ENCODE data around the gene IFNB1. TPM values are rescaled to one million over a fixed set of nuclear protein-coding genes. Genes with fewer than 3 reads are reported as not detected.
A peak's percentile ranks its signal among the peaks of the same experiment; 100 is the strongest.

The IFNB1 gene
- total RNA-seq, 2 experiments from 2014 or later = not detected

DNA sequence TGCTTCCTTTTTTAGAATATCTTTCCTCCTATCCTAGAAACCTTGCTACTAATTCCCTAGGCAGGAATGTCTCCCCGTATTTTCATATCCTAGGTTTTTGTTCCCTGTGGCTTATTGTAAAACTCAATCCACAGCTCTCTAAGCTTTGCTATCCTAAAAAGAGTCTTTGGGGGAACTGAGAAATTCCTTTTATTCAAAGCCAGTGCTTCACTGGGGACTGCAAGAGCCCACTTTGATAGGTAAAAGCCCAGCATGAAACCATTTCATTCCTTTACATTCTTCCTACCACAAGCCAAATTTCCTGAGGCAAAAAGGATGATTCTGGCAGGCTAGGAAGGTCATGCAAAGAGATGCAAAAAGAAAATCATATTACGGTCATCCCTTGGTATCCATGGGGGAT lies 40.5 kb downstream of the IFNB1 start:
- no peak for TF ChIP-seq CTCF (IDR thresholded peaks at IDR 0.05)

DNA sequence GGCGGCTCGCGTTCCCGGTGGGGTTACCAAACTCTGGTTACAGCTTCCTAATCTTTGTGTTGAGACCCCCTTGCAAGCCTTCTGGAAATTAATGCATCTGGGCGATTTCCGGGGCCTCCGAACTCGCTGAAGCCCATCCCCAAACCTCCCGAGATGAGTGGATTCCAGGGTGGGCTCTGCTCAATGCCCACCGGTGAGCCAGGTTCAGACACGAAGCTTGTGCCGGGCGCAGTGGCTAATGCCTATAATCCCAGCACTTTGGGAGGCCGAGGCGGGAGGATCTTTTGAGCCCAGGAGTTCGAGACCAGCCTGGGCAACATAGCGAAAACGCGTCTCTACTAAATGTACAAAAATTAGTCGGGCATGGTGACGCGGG lies 45.9 kb downstream of the IFNB1 start:
- ATAC-seq (ENCODE audit: poor library complexity) (no peak), DNase-seq (no peak)
- Mint-ChIP-seq H3K27me3 (no peaks in the 10 kb centered on the region), H3K27ac (no peak overlapping the region), H3K9me3 (no peaks in the 10 kb centered on the region), H3K4me3 (peak overlapping the region; percentile 83), H3K4me1 (ENCODE audit: low read depth) (peaks cover 29% of the 10 kb centered on the region), H3K36me3 (ENCODE audit: low read depth) (peaks cover 11% of the 10 kb centered on the region)
- no peaks in the 10 kb centered on the region for H3K9me3 ChIP-seq (ENCODE audit: control insufficient read depth in 1 of 2, insufficient read depth in 1 of 2, low read length in 2 of 2)
- H3K36me3 ChIP-seq (ENCODE audit: insufficient read depth, low read length) = peaks cover 9% of the 10 kb centered on the region
- peak overlapping the region; percentile 58 to 66 for H3K27ac ChIP-seq (ENCODE audit: low read depth in 1 of 2, low read length in 2 of 2)
- H3K4me1 ChIP-seq (ENCODE audit: insufficient read depth, low read length) = peaks cover 28% of the 10 kb centered on the region
- peak overlapping the region; percentile 63 for H3K4me3 ChIP-seq (ENCODE audit: low read length)
- ChIA-PET CTCF (interaction anchor here (1.0 kb wide), 1 partner anchor 47 kb away, joined by 3 read pairs; no protein-coding TSS in a partner anchor), POLR2A (interaction anchor here (1.0 to 2.3 kb wide), 9 partner anchors 8 to 410 kb away, joined by 3 to 18 read pairs (median 6); partner anchors contain the start of genes FOCAD and MLLT3)
- no peak for TF ChIP-seq CTCF (IDR thresholded peaks at IDR 0.05)
- intact Hi-C loops (cut with DNase I, micrococcal nuclease) = loop anchor here in 1 of 2 experiments (1.0 to 5.0 kb wide), 2 partner anchors 29 to 66 kb away; no protein-coding TSS in a partner anchor
- no peaks in the 10 kb centered on the region for H3K27me3 ChIP-seq (ENCODE audit: control insufficient read depth in 1 of 2, insufficient read depth in 2 of 2, low read length in 2 of 2)

More for the DNA sequence above, 40.5 kb downstream of the IFNB1 start:
- H3K36me3 Mint-ChIP-seq (ENCODE audit: low read depth) = no peaks in the 10 kb centered on the region
- Histone ChIP-seq H3K27ac (ENCODE audit: low read depth in 1 of 2, low read length in 2 of 2) (no peak overlapping the region), H3K4me1 (ENCODE audit: insufficient read depth, low read length) (peaks cover 13% of the 10 kb centered on the region), H3K9me3 (ENCODE audit: control insufficient read depth in 1 of 2, insufficient read depth in 1 of 2, low read length in 2 of 2) (no peaks in the 10 kb centered on the region), H3K27me3 (ENCODE audit: control insufficient read depth in 1 of 2, insufficient read depth in 2 of 2, low read length in 2 of 2) (no peaks in the 10 kb centered on the region), H3K4me3 (ENCODE audit: low read length) (no peak overlapping the region), H3K36me3 (ENCODE audit: insufficient read depth, low read length) (no peaks in the 10 kb centered on the region)
- intact Hi-C loops (cut with DNase I, micrococcal nuclease) = no loop called here
- no peak overlapping the region for H3K27ac Mint-ChIP-seq
- H3K4me3 Mint-ChIP-seq = no peak overlapping the region
- ChIA-PET CTCF (no interaction called here), POLR2A (no interaction called here)
- ATAC-seq (ENCODE audit: poor library complexity) (no peak), DNase-seq (no peak)
- no peaks in the 10 kb centered on the region for H3K9me3 Mint-ChIP-seq
- peaks cover 22% of the 10 kb centered on the region for H3K4me1 Mint-ChIP-seq (ENCODE audit: low read depth)
- no peaks in the 10 kb centered on the region for H3K27me3 Mint-ChIP-seq

- Histone ChIP-seq H3K9me3 (ENCODE audit: control insufficient read depth in 1 of 2, insufficient read depth in 1 of 2, low read length in 2 of 2) (no peaks in the 10 kb centered on the region), H3K27me3 (ENCODE audit: control insufficient read depth in 1 of 2, insufficient read depth in 2 of 2, low read length in 2 of 2) (no peaks in the 10 kb centered on the region), H3K4me1 (ENCODE audit: insufficient read depth, low read length) (peaks cover 28% of the 10 kb centered on the region), H3K27ac (ENCODE audit: low read depth in 1 of 2, low read length in 2 of 2) (peak within 1 kb of the TSS; percentile 62 to 66), H3K36me3 (ENCODE audit: insufficient read depth, low read length) (peaks cover 14% of the 10 kb centered on the region), H3K4me3 (ENCODE audit: low read length) (peak within 1 kb of the TSS; percentile 63)
- POLR2A ChIA-PET = interaction anchor here (0.9 to 2.3 kb wide), 16 partner anchors 8 to 1651 kb away, joined by 3 to 18 read pairs (median 4); partner anchors contain the start of genes FOCAD, MLLT3 and RPS6
- H3K27ac Mint-ChIP-seq = peak within 1 kb of the TSS; percentile 35
- no peak for TF ChIP-seq CTCF (IDR thresholded peaks at IDR 0.05)
- peak; percentile 86 for ATAC-seq (ENCODE audit: poor library complexity)
- DNase-seq = peak; percentile 40 to 86 (median 60)
- peaks cover 35% of the 10 kb centered on the region for H3K4me1 Mint-ChIP-seq (ENCODE audit: low read depth)
- H3K4me3 Mint-ChIP-seq = peak within 1 kb of the TSS; percentile 83
- H3K9me3 Mint-ChIP-seq = no peaks in the 10 kb centered on the region
- no peaks in the 10 kb centered on the region for H3K27me3 Mint-ChIP-seq
- intact Hi-C loops (cut with DNase I, micrococcal nuclease) = loop anchor here in 1 of 2 experiments (1.0 to 5.0 kb wide), 2 partner anchors 29 to 66 kb away; no protein-coding TSS in a partner anchor
- CTCF ChIA-PET = interaction anchor here (1.0 to 1.1 kb wide), 2 partner anchors 48 to 71 kb away, joined by 3 read pairs; no protein-coding TSS in a partner anchor
- H3K36me3 Mint-ChIP-seq (ENCODE audit: low read depth) = peaks cover 16% of the 10 kb centered on the region
Measured at GRCh38 chr9:21031091-21031807, 46.5 kb downstream of the IFNB1 start, which contains the start of gene HACD4. TSS of gene HACD4 (minus strand) at chr9:21031640. CDS start at chr9:21031590, 50 bp downstream.

Measured in CD4-positive, alpha-beta T cell (primary cell).